ENCODE measurements around the gene HUWE1. TPM values are rescaled to one million over a fixed set of nuclear protein-coding genes. Genes with fewer than 3 reads are reported as not detected.
"Not testable (repeated sequence)": the region's sequence is repeated elsewhere in the genome, so short reads cannot be mapped to it uniquely, and the experiment has no call there.

HUWE1 gene
- total RNA-seq, 1 experiment from 2014 or later: 124 TPM

GRCh38 chrX:53531255-53531966 is 155.1 kb downstream of the HUWE1 start:
- DNase-seq (ENCODE audit: low read depth): not testable (repeated sequence)

- DNase-seq (ENCODE audit: low read depth): no peak
Observed at GRCh38 chrX:53526999-53527398, 159.5 kb downstream of the HUWE1 start.

GRCh38 chrX:53511322-53511721 is 175.2 kb downstream of the HUWE1 start:
- no peak for DNase-seq (ENCODE audit: low read depth)

- not testable (repeated sequence) for DNase-seq (ENCODE audit: low read depth)
Observed at GRCh38 chrX:53504035-53504434, 182.5 kb downstream of the HUWE1 start.

GRCh38 chrX:53494436-53494835 is 192.1 kb downstream of the HUWE1 start:
- DNase-seq (ENCODE audit: low read depth): peak; percentile 7

GRCh38 chrX:53486285-53486684 is 200.2 kb downstream of the HUWE1 start:
- DNase-seq (ENCODE audit: low read depth): no peak

GRCh38 chrX:53483838-53484405 is 202.6 kb downstream of the HUWE1 start:
- peak; percentile 43 for DNase-seq (ENCODE audit: low read depth)

GRCh38 chrX:53483416-53483815 is 203.1 kb downstream of the HUWE1 start:
- DNase-seq (ENCODE audit: low read depth): no peak
